Endothelial cell of umbilical vein (primary cell): Measurements from ENCODE around the gene ZKSCAN2. TPM values are rescaled to one million over a fixed set of nuclear protein-coding genes. Genes with fewer than 3 reads are reported as not detected.

Source experiments
- BruUV-seq: library from RNA; stranded (reverse); fragments of 400-500 nt; replicated peaks from 2 replicates; lab custom pipeline; 2021; lab: Mats Ljungman, UMichigan
- CTCF ChIA-PET: fragments of 300-600, 350-600 bp; sonication (Branson Sonifier 250); formaldehyde crosslinking; loops from one replicate; lab custom pipeline; 2021; ENCODE audit warnings: antibody characterized with exemption, inconsistent platforms; lab: Charles Lee
- POLR2A ChIA-PET: fragments of 300-600, 350-600 bp; sonication (Branson Sonifier 250); formaldehyde crosslinking; loops from one replicate; lab custom pipeline; 2021; ENCODE audit warnings: antibody characterized with exemption, inconsistent platforms; lab: Charles Lee
- DNase-seq: peaks from one replicate; pipeline ENCODE4 v3.0.0-alpha.2; 2011; ENCODE audit warnings: low read depth, low spot score
- FAIRE-seq: peaks from 2 replicates; lab custom pipeline; 2011; peaks lifted over from hg19 to GRCh38; lab: Jason Lieb, UNC
- H2AFZ ChIP-seq: 2 replicates; pipeline ENCODE4 v1.6.0; 2012; ENCODE audit warnings: low read depth, low read length, control low read depth, inconsistent platforms
- H3K27ac ChIP-seq: 2 replicates; pipeline ENCODE4 v1.5.1; 2011; ENCODE audit warnings: low read depth, mild to moderate bottlenecking, control low read depth, low read length, moderate library complexity; ENCODE audit not compliant: insufficient read depth
- H3K27me3 ChIP-seq, 2 experiments: 2 replicates each; pipeline versions ENCODE4 v1.6.0 to v1.6.1; 2011; ENCODE audit warnings: low read length in 2 of 2, mixed read lengths in 1 of 2; ENCODE audit not compliant: control insufficient read depth in 2 of 2, insufficient read depth in 2 of 2
- H3K36me3 ChIP-seq, 2 experiments: 2 replicates in 1 of 2; 3 replicates in 1 of 2; pipeline ENCODE4 v1.5.1; 2011; ENCODE audit warnings: low read length in 2 of 2, mild to moderate bottlenecking in 1 of 2, moderate library complexity in 1 of 2; ENCODE audit not compliant: control insufficient read depth in 2 of 2, insufficient read depth in 2 of 2; ENCODE audit errors: extremely low read depth in 1 of 2
- H3K4me1 ChIP-seq: 3 replicates; pipeline ENCODE4 v1.5.1; 2011; ENCODE audit warnings: mild to moderate bottlenecking, low read length; ENCODE audit not compliant: control insufficient read depth, insufficient read depth; ENCODE audit errors: extremely low read depth
- H3K4me2 ChIP-seq: 2 replicates; pipeline ENCODE4 v1.6.1; 2011; ENCODE audit warnings: low read length, control low read depth, mixed read lengths; ENCODE audit not compliant: insufficient read depth
- H3K4me3 ChIP-seq, 3 experiments: fragments of 200-600 bp in 1 of 3; sonication (generic), shearing (Covaris generic) in 1 of 3; replicated peaks in 1 of 3; 2 replicates each; pipeline ENCODE4 v1.5.1; 2011 to 2016; ENCODE audit warnings: control low read depth in 3 of 3, low read length in 3 of 3, mild to moderate bottlenecking in 2 of 3, inconsistent platforms in 1 of 3, low read depth in 1 of 3, moderate library complexity in 1 of 3; ENCODE audit not compliant: insufficient read depth in 1 of 3
- H3K79me2 ChIP-seq: 2 replicates; pipeline ENCODE4 v1.6.0; 2012; ENCODE audit warnings: low read length, inconsistent platforms; ENCODE audit not compliant: control insufficient read depth, insufficient read depth
- H3K9ac ChIP-seq: replicated peaks from 2 replicates; pipeline ENCODE3; 2011; ENCODE audit warnings: low read length, control low read depth; ENCODE audit not compliant: insufficient read depth; ENCODE audit errors: extremely low read depth
- H3K9me1 ChIP-seq: replicated peaks from 3 replicates; pipeline ENCODE4 v1.6.0; 2011; ENCODE audit warnings: mild to moderate bottlenecking, low read length; ENCODE audit not compliant: control insufficient read depth, insufficient read depth; ENCODE audit errors: extremely low read depth
- H3K9me3 ChIP-seq: replicated peaks from 2 replicates; pipeline ENCODE4 v1.5.1; 2012; ENCODE audit warnings: low read length, inconsistent platforms; ENCODE audit not compliant: control insufficient read depth, insufficient read depth
- H4K20me1 ChIP-seq: replicated peaks from 2 replicates; pipeline ENCODE3; 2011; ENCODE audit warnings: mild to moderate bottlenecking, low read length; ENCODE audit not compliant: control insufficient read depth, insufficient read depth; ENCODE audit errors: extremely low read depth
- FOS ChIP-seq: IDR thresholded peaks from 2 replicates; pipeline ENCODE4 v1.6.1; 2011; ENCODE audit warnings: mild to moderate bottlenecking, low read length, moderate library complexity, borderline replicate concordance; ENCODE audit not compliant: insufficient read depth
- JUN ChIP-seq: IDR thresholded peaks from 2 replicates; pipeline ENCODE4 v1.6.1; 2011; ENCODE audit warnings: borderline replicate concordance, low read depth; ENCODE audit not compliant: insufficient read length, insufficient read depth
- MYC ChIP-seq: IDR thresholded peaks from one replicate; pipeline ENCODE4 v1.6.1; 2011; ENCODE audit warnings: mild to moderate bottlenecking, low read depth, low read length
- dilution Hi-C: fragments of 300-500 bp; cut with MboI; formaldehyde crosslinking; loops from one replicate; pipeline ENCODE4 v1.15.0; 2019; ENCODE audit warnings: low sequenced_read_pairs; ENCODE audit not compliant: extremely low pct_ligation_motif_present
- intact Hi-C: fragments of 100-400 bp; cut with micrococcal nuclease; formaldehyde crosslinking; loops from one replicate; pipeline ENCODE4 v1.10.0; 2022
- polyA plus RNA-seq, 4 experiments: library from polyadenylated mRNA; depleted of rRNA in 3 of 4; stranded (reverse) in 3 of 4; unstranded in 1 of 4; fragments of >200 nt; gene quantifications; 2 replicates each; pipeline versions ENCODE4 v1.2.1 to v1.2.3, GENCODE V29; 2011 to 2012; ENCODE audit warnings: missing spikeins in 1 of 4
- total RNA-seq: library from RNA; stranded (reverse); gene quantifications from 2 replicates; pipeline ENCODE4 v1.2.3, GENCODE V29; 2021
- TF ChIP-seq, protein P1 (sequence below): IDR thresholded peaks from 2 replicates; pipeline ENCODE4 v1.6.1; 2011; ENCODE audit not compliant: insufficient read depth, insufficient read length
- TF ChIP-seq, protein P2 (sequence below), 2 donors: IDR thresholded peaks; 1 replicate in 1 of 2; 2 replicates in 1 of 2; pipeline ENCODE4 v1.5.1; 2011; ENCODE audit warnings: low read length in 2 of 2, mild to moderate bottlenecking in 2 of 2, moderate library complexity in 2 of 2, control low read depth in 1 of 2, inconsistent platforms in 1 of 2, low read depth in 1 of 2; ENCODE audit not compliant: insufficient read depth in 1 of 2; ENCODE audit errors: extremely low read depth in 1 of 2

ZKSCAN2 gene
- total and polyA plus RNA-seq, 2 donors (not counting 3 experiments of a cell fraction or from before 2014, with no cell fraction given) = 1.4 to 4.7 TPM

- POLR2A ChIA-PET = no interaction called here
- Histone ChIP-seq H3K27me3 (no peaks in the 10 kb centered on the region), H3K9me3 (no peaks in the 10 kb centered on the region), H3K4me1 (no peaks in the 10 kb centered on the region), H3K4me2 (no peak overlapping the region), H4K20me1 (no peaks in the 10 kb centered on the region), H3K27ac (no peak overlapping the region), H3K9ac (no peak overlapping the region), H3K36me3 (no peaks in the 10 kb centered on the region), H3K79me2 (no peaks in the 10 kb centered on the region), H3K9me1 (no peaks in the 10 kb centered on the region), H3K4me3 (no peak overlapping the region), H2AFZ (no peak overlapping the region)
- TF ChIP-seq, protein P1, sequence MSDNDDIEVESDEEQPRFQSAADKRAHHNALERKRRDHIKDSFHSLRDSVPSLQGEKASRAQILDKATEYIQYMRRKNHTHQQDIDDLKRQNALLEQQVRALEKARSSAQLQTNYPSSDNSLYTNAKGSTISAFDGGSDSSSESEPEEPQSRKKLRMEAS = no peak
- TF ChIP-seq, protein P2, sequence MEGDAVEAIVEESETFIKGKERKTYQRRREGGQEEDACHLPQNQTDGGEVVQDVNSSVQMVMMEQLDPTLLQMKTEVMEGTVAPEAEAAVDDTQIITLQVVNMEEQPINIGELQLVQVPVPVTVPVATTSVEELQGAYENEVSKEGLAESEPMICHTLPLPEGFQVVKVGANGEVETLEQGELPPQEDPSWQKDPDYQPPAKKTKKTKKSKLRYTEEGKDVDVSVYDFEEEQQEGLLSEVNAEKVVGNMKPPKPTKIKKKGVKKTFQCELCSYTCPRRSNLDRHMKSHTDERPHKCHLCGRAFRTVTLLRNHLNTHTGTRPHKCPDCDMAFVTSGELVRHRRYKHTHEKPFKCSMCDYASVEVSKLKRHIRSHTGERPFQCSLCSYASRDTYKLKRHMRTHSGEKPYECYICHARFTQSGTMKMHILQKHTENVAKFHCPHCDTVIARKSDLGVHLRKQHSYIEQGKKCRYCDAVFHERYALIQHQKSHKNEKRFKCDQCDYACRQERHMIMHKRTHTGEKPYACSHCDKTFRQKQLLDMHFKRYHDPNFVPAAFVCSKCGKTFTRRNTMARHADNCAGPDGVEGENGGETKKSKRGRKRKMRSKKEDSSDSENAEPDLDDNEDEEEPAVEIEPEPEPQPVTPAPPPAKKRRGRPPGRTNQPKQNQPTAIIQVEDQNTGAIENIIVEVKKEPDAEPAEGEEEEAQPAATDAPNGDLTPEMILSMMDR (IDR thresholded peaks at IDR 0.05; ENCODE audit: extremely low read depth in 1 of 2, insufficient read depth in 1 of 2, low read depth in 1 of 2, low read length in 2 of 2) = no peak
- TF ChIP-seq JUN (no peak), FOS (no peak), MYC (no peak)
- BruUV-seq = no TSS peak
- CTCF ChIA-PET = interaction anchor here (1.4 kb wide), 1 partner anchor 38 kb away, joined by 6 read pairs; no protein-coding TSS in a partner anchor
- DNase-seq (no peak), FAIRE-seq (no peak)
- dilution Hi-C loops = no loop called here
- intact Hi-C loops = no loop called here
These were observed 70.2 kb downstream of the ZKSCAN2 start for GRCh38 chr16:25187491-25187795.

Other genes with a start within 250 kb of the ZKSCAN2 start
- 151 and 164 TPM in 2 replicates for gene ARHGAP17, start 242.5 kb downstream of the ZKSCAN2 start, total RNA-seq
- 63.1 and 65.8 TPM in 2 replicates for gene ARHGAP17, start 242.5 kb downstream of the ZKSCAN2 start, polyA plus RNA-seq
- gene LCMT1, start 146.1 kb downstream of the ZKSCAN2 start, total RNA-seq = 36.2 and 36.8 TPM in 2 replicates
- 19.8 and 23.5 TPM in 2 replicates for gene LCMT1, start 146.1 kb downstream of the ZKSCAN2 start, polyA plus RNA-seq
- gene AQP8, start 40.9 kb downstream of the ZKSCAN2 start, total RNA-seq = not detected in 2 replicates
- not detected in 2 replicates for gene AQP8, start 40.9 kb downstream of the ZKSCAN2 start, polyA plus RNA-seq